ENCODE results near the gene TMEM43. TPM values are rescaled to one million over a fixed set of nuclear protein-coding genes. Genes with fewer than 3 reads are reported as not detected.

TMEM43 gene
- total and polyA plus RNA-seq, 2 of the 8 experiments (the other 6 are each of a cell fraction or from before 2014, with no cell fraction given), result 27.0 to 33.7 TPM

DNA sequence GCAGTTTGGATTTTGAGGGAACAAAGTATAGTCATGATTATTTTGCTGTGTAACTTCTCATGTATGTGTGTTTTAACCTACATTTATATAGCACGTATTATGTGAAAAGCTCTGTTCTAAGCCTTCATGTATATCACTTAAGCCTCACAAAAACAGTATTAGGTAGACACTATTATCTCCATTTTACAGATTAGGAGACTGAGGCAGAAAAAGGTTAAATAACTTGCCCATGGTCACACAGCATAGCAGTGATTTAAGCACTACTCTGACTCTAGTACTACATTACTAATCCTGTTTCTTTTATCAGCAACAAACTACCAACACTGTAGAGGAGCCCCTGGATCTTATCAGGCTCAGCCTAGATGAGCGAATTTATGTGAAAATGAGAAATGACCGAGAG lies 56.4 kb downstream of the TMEM43 start:
- Histone ChIP-seq H2AFZ (ENCODE audit: low read length) (no peak overlapping the region), H3K36me3 (ENCODE audit: control insufficient read depth in 2 of 4, insufficient read depth in 4 of 4, low read length in 3 of 4) (peaks cover 4 to 41% (median 18%) of the 10 kb centered on the region in 4 experiments; a peak in 7 of 8 replicates), H3K23me2 (ENCODE audit: low read depth, low read length) (peaks cover 6% of the 10 kb centered on the region), H3K27me3 (replicated peaks in 1 of 4; ENCODE audit: control insufficient read depth in 3 of 4, extremely low read depth in 1 of 4, insufficient read depth in 3 of 4, low read length in 3 of 4) (peaks cover 0 to under 1% (median 0%) of the 10 kb centered on the region in 4 experiments; a peak in 2 of 7 replicates), H2BK120ac (replicated peaks; ENCODE audit: low read depth, low read length) (no peak overlapping the region), H3K27ac (ENCODE audit: low read depth, low read length) (no peak overlapping the region), H4K8ac (ENCODE audit: extremely low read depth, insufficient read depth, low read length) (no peak overlapping the region), H3K4me3 (ENCODE audit: extremely low read depth in 1 of 4, insufficient read depth in 2 of 4, low read depth in 3 of 4, low read length in 4 of 4) (no peak overlapping the region), H3K14ac (ENCODE audit: insufficient read length) (no peak overlapping the region), H2BK5ac (ENCODE audit: low read depth, low read length) (no peak overlapping the region), H2BK12ac (ENCODE audit: low read depth, low read length) (no peak overlapping the region), H4K5ac (ENCODE audit: insufficient read length, low read depth, low read length) (no peak overlapping the region), H3K4ac (replicated peaks; ENCODE audit: insufficient read length, low read depth, low read length) (no peak overlapping the region), H3K79me2 (ENCODE audit: control insufficient read depth in 1 of 2, insufficient read depth in 2 of 2, low read length in 2 of 2) (peaks cover 0 to 43% of the 10 kb centered on the region in 2 experiments; a peak in 3 of 4 replicates), H3K79me1 (ENCODE audit: low read depth, low read length) (peaks cover 2% of the 10 kb centered on the region; the same call in 1 of the 2 replicates), H3K9me3 (ENCODE audit: insufficient read depth in 2 of 2, low read depth in 1 of 2, low read length in 1 of 2) (no peaks in the 10 kb centered on the region), H3K18ac (ENCODE audit: extremely low read depth, low read length) (no peak overlapping the region), H3K9ac (replicated peaks in 1 of 4; ENCODE audit: extremely low read depth in 1 of 4, low read depth in 3 of 4, low read length in 3 of 4) (no peak overlapping the region), H3K23ac (ENCODE audit: insufficient read length) (no peak overlapping the region), H4K20me1 (replicated peaks in 1 of 2; ENCODE audit: control insufficient read depth in 1 of 2, insufficient read depth in 2 of 2, low read length in 2 of 2) (no peaks in the 10 kb centered on the region), H4K91ac (replicated peaks; ENCODE audit: insufficient read length, low read length) (no peak overlapping the region), H2AK5ac (ENCODE audit: low read depth, low read length) (no peak overlapping the region), H2BK20ac (ENCODE audit: low read length) (no peak overlapping the region), H3K4me1 (replicated peaks in 1 of 4; ENCODE audit: control insufficient read depth in 3 of 4, insufficient read depth in 4 of 4, low read length in 3 of 4) (peaks cover 0 to 2% (median under 1%) of the 10 kb centered on the region in 4 experiments; a peak in 3 of 7 replicates), H2BK15ac (ENCODE audit: low read length) (no peak overlapping the region), H3K4me2 (ENCODE audit: insufficient read depth in 1 of 2, low read depth in 2 of 2, low read length in 2 of 2) (no peak overlapping the region), H3K56ac (replicated peaks; ENCODE audit: insufficient read length, low read depth, low read length) (no peak overlapping the region)
- ChIA-PET POLR2A (ENCODE audit: partially characterized antibody) (no interaction called here), CTCF (ENCODE audit: partially characterized antibody) (no interaction called here)
- WGBS, 2 experiments (ENCODE audit: extremely low coverage in 1 of 2, insufficient coverage in 1 of 2, insufficient read length in 1 of 2, insufficient replicate concordance in 2 of 2, low coverage in 1 of 2, low lambda C conversion rate in 2 of 2, missing lambda C conversion rate in 1 of 2), result 79% methylated on average over 3 of the region's 3 CpGs; no CpG with 5 or more reads in 1 of the 2 experiments
- FAIRE-seq (no peak), DNase-seq (ENCODE audit: low read depth in 1 of 2, low spot score in 2 of 2) (no peak)
- TF ChIP-seq, protein P1, sequence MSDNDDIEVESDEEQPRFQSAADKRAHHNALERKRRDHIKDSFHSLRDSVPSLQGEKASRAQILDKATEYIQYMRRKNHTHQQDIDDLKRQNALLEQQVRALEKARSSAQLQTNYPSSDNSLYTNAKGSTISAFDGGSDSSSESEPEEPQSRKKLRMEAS (IDR thresholded peaks at IDR 0.05), result no peak
- TF ChIP-seq, protein P2, sequence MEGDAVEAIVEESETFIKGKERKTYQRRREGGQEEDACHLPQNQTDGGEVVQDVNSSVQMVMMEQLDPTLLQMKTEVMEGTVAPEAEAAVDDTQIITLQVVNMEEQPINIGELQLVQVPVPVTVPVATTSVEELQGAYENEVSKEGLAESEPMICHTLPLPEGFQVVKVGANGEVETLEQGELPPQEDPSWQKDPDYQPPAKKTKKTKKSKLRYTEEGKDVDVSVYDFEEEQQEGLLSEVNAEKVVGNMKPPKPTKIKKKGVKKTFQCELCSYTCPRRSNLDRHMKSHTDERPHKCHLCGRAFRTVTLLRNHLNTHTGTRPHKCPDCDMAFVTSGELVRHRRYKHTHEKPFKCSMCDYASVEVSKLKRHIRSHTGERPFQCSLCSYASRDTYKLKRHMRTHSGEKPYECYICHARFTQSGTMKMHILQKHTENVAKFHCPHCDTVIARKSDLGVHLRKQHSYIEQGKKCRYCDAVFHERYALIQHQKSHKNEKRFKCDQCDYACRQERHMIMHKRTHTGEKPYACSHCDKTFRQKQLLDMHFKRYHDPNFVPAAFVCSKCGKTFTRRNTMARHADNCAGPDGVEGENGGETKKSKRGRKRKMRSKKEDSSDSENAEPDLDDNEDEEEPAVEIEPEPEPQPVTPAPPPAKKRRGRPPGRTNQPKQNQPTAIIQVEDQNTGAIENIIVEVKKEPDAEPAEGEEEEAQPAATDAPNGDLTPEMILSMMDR (IDR thresholded peaks at IDR 0.05; ENCODE audit: control extremely low read depth in 1 of 3, insufficient read depth in 1 of 3, low read depth in 1 of 3, low read length in 3 of 3), result no peak
- TF ChIP-seq POU5F1 (IDR thresholded peaks at IDR 0.05; ENCODE audit: low read depth, low read length) (no peak), CHD1 (IDR thresholded peaks at IDR 0.05; ENCODE audit: low read depth, low read length) (no peak)
